Measurements from ENCODE around the gene RCOR1.
"Not testable (repeated sequence)": the region's sequence is repeated elsewhere in the genome, so short reads cannot be mapped to it uniquely, and the experiment has no call there.

RCOR1 gene

DNA sequence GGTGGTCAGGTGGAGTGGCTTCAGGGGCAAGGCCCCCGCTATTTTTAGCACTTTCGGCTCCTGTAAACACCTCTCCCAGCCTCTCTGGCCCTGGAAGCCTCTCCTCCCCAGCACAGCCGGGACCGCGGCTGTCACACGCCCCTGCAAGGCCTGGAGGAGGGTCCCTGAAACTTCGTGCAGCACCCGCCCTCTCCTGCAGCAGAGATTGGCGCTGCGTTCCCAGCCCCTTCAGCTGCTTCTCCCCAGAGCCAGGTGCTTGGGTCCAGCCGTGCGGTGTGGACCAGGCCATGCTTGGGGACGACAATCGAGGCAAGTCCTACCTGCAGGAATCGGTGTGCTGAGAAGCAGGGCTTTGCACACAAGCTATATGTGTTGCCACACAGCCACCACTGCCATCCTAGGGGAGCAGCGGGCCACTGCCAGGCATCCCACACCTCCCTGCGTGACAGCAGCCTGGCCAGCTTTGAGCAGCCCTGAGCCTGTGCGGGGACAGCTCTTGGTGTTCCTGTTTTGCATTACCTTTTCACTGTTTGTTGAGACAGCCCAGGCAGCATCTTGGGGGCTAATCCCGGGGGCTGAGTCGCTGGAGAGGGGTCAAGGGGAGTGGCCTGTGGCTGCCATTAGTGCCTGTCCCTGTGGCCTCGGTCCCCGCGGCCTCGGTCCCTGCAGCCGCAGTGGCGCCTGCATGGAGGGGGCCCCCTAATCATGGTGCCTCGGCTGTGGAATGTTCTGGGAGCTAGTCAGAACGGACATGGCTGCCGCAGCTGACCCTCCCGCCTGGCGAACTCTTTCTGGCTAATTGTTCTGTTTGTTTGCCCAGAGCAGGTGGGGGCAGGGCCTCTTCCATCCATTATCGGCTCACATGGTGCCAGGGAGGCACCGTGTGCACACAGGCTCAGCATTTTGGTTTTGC, 157.2 kb downstream of the RCOR1 start:
- no peak for DNase-seq (ENCODE audit: low read depth, low spot score)

DNA sequence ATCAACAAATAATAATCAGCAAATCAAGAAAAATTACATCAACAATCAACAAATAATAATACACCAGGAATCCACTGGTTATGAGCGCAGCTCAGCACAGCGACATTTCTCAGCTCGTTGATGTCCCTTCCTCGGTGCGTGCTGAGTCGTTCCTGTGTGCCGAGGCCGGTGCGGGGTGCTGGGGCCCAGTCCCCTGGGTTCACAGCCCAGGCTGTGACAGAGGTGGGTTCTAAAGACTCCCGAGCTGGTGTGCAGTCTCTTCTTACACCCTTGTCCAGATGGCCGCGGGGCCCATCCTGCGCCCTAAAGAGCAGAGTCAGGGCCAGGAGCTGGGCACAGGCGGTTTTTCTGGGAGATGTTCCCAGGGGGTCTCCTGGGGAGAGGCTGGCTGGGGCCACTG, 157.9 kb downstream of the RCOR1 start:
- DNase-seq (ENCODE audit: low read depth, low spot score): no peak

DNA sequence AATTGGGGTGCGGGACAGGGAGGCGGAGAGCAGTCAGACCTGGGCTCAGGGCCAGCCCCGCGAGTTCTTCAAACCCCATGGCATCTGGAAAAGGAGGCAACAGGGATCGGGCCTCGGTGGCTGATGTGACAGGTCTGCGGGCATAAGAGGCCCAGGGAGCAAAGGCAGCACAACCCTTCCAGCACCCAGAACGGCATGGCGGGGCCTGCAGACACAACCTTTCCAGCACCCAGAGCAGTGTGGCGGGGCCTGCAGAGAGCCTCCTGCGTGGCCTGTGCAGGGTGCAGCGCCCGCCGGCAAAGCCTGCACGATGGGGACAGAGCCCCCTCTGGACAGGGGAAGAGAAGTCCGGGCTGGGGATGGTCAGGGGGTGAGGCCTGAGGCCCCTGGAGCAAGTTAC, 158.6 kb downstream of the RCOR1 start:
- DNase-seq (ENCODE audit: low read depth, low spot score): no peak

DNA sequence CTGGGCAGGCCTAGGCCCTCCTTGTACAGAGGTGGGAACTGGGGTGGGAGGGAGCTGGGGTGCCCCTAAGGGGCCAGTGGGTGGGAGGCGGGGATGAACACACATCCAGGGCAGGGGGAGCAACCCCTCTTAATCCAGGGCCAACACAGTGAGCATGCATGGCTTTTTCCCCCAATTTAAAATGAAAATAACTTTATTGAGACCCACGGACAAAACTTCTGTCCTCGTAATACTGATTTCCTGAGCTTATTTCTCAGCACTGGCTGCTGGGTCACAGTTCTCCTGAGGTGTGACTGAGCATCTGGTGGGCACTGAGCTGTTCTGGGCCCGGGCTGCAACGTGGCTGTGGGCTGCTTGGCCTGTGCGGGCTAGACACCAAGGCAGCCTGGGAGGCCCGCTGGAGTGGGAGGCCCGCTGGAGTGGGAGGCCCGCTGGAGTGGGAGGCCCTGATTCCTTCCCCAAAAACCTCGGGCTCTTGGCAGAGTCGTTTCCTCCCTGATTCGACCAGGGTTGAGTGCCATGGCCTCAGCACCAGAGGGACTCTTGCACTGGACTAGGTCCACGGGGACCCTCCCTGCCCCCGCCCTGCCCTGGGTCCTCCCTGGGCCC, 159.9 kb downstream of the RCOR1 start:
- no peak for DNase-seq (ENCODE audit: low read depth, low spot score)

DNA sequence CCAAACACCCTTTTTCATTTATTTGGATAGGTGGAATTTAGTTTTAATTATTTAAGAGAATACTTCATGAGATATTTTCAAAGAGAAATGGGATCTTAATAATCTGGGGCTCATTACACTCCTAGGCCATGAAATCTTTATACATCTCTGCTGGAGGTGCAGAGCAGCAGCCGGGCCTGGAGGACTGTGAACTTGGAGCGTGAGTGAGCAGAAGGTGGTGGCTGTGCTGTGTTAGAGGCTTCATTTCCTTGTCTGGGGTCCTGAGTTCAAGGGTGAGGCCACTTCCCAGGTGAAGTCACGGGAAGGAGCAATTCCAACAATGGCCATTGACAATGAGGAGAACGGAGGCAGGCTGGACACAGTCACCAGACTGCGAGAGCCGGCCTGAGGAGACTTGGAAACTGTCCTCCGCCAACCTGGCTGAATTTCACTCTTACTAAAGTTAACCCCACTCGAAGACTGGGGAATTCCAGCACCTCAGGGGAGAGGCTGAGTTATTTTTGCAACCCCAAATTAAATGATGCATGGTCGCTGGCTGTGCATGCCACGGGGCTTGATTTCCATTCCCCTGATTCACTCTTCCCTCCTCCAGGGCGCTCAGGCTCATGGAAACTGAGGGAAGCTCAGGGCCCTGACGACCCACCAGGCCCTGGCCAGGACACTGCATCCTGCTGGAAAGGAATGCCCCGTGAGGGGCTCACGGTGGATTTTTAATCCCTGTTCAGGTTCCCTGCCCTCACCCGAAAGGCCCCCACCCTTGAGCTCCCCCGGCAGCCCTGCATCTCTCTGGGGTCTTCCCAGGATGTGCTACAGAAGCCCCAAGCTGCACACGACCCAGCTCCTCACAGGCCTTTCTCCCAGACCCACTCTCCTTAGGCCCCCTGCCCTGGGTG, 162.2 kb downstream of the RCOR1 start:
- DNase-seq (ENCODE audit: low read depth, low spot score): no peak

DNA sequence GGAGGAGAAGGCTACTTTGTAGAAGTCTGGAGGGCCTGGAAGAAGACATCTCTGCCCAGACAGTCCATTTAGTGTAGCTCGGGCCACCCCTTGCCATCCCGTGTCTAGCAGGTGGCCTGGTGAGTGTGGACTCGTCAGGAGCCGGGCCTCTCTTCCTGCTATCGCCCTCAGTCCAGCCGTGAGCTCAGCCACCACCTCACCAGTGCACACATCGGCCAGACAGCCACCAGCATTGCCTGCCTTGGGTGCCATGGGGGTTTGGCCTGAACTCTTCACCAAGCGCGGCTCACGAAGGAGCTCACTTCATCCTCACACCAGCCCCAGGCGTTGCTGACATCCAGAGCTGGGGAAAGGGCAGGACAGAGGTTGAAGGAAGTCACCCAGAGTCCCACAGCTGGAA, 165.2 kb downstream of the RCOR1 start:
- no peak for DNase-seq (ENCODE audit: low read depth, low spot score)

DNA sequence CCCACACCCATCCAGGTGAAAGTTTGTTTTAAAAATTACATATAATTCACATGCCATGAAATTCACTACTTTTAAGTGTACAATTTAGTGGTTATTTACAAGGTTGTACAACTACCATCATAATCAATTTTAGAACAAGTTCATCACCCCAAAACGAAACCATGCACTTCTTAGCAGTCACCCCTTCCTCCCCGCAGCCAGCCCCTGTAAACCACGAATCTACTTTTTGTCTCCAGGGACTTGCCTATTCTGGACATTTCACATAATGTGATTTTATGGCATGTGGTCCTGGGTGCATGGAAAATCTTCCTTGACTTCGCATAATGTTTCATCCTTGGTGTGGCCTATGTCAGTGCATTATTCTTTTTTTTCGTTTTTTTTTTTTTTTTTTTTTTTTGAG, 165.6 kb downstream of the RCOR1 start:
- DNase-seq (ENCODE audit: low read depth, low spot score): no peak

DNA sequence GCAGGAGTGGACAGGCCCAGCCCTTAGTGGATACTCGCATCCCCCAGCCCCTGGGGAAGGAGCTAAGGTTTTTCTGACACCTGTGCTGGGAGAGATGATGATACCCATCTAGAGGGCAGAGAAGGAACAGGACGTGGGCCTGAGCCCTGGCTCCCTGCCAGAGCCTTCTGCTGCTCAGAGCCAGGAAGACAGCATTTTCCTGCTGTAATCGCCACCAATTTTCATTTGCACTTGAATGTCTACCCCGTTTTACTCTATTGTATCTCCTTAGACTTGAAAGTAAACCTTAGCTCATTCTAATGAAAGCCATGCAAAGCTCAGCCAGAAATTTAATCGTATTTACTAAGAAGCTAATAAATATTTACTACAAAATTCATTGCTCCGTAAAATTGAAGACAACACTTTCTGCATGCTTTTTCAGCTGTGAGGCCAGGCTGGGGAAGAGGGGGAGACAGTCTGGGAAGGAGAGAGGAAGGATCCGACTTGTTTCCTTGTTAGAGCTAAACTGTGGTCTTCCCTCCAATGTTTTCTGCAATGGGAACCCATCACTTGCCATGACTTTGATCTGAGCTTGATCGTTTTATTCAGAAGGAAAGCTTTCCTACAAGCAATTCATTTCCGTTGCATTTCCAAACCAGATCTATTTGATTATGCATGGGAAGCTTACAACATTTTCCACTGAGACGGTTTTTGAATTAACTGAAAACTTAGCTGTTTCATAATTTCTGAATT, 167.2 kb downstream of the RCOR1 start:
- no peak for DNase-seq (ENCODE audit: low read depth, low spot score)

DNA sequence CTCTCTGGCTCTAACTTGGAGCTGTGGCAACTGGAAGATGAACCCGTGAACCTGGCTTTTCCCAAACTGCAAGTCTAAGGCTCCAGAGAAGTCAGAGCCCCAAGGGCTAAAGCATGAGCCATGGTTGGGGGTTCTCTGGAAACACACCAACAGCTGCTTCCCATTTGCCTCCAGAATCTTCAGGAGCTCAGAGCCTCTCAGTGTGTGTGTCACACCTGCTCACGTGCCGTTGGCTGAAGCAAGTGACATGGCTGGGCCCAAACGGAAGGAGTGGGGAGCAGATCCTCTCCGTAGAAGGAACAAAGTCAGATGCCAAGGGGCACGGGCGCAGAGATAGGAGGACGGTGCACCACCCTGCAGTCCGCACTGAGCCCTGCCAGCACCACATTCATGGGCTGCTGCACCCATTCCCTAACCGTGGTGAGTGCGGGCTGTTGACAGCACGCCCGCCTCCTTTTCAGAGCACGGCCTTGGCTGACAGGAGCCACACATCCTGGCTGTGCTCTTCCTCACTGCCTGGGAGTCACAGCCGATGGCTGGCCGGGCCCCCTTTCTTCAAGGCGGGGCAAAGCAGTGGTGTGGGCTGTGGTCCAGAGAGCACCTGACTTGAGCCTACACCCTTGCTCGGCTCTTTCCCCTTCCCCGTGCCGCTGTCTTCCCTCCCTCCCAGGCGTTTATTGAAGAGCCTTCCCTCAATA, 168.2 kb downstream of the RCOR1 start:
- no peak for DNase-seq (ENCODE audit: low read depth, low spot score)

DNA sequence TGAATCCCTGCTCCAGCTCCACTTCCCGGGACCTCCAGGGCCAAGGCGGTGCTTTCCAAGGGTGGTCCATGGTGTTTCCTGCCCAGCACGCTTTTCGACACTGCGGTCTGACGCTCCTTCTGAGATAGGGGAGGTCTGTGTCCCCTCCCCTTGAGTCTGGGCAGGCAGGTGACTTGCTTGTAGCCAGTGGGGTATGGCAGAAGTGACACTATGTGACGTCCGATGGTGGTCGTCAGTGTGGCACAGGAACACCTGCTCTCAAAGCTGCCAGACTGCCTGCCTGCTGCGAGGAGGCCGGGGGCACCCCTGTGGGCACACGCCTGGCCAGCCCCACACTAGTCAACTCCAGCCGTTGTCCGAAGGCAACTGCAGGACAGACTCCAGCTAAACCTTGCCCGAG, 168.8 kb downstream of the RCOR1 start:
- DNase-seq (ENCODE audit: low read depth, low spot score): no peak

DNA sequence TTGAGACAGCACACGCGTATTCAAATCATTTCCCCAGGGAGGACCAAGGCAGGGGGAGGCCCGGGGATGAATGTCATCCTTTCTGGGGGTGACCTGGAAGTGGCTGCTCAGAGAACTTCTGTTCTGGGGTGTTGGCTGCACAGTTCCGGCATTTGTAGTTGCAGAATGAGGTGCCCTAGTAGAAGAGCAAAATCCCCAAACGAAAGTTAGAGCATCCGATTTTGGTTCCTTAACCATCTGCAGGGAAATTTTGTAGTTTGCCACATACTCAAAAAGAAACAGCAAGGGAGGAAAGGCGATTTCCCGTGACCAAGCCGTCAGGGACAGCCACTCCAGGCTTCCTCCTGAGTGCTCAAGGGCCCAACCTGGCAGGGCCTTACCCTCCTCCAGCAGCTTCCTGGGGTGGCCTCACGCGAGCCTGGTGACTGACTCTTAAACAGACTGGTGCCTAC, 171.8 kb downstream of the RCOR1 start:
- no peak for DNase-seq (ENCODE audit: low read depth, low spot score)

DNA sequence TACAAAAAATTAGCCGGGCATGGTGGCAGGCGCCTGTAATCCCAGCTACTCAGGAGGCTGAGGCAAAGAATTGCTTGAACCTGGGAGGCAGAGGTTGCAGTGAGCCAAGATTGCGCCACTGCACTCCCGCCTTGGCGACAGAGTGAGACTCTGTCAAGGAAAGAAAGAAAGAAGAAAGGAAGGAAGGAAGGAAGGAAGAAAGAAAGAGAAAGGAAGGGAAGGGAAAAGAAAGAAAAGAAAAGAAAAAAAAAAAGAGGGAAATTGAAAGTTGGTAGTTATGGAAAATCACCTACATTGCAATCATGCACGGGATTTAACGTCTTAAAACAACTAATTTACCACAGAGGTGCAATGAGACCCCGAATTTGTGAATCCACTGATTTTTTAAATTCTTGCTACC, 173.3 kb downstream of the RCOR1 start:
- not testable (repeated sequence) for DNase-seq (ENCODE audit: low read depth, low spot score)

DNA sequence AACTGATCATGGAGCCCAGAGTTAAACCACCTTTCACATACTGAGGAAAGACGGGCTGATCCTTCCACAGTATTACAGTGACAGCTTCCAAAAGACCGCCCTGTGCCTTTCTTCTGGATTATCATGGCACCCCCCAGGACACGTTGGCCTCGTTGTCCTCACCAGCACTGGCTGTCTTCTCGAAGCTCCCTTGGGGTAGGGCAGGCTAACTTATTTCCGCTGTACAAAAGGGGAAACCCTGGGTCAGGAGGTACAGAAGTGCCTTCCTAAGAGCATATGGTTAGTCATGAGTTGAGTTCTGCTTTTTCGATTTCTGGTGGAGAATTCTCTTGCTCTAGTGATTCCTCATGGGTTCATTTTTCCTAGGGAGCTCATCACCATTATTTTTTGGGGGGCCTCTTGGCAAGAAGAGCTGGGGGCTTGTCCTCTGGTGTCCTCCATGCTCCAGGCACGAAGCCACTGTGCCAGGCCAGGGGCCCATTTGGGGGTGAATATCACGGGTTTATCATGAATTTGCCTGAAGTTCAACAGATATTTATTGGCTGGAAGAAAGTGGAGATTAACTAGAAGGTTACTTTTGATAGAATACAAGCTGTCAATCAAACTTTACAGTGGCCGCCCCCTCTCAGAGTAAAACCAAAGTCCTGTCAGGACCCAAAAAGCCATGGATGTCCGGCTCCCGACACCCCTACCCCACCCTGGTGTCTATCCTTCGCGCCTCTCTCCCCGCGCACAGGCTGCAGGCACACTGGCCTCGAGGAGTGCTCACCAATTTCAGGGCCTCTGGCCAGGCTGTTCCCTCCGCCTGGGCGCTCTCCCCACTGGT, 176.0 kb downstream of the RCOR1 start:
- no peak for DNase-seq (ENCODE audit: low read depth, low spot score)

DNA sequence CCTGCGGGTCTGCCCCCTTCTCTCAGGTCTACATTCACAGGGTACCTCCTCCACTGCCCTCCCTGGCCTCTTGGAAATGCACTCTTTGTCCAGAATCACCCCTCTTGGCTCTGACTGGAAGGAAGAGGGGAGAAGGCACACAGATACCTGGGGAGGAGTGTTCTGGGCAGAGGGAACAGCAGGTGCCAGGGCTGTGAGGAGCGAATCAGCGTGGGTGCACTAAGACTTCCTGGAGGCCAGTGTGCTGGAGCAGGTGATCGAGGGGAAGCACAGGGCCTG, 176.5 kb downstream of the RCOR1 start:
- no peak for DNase-seq (ENCODE audit: low read depth, low spot score)

DNA sequence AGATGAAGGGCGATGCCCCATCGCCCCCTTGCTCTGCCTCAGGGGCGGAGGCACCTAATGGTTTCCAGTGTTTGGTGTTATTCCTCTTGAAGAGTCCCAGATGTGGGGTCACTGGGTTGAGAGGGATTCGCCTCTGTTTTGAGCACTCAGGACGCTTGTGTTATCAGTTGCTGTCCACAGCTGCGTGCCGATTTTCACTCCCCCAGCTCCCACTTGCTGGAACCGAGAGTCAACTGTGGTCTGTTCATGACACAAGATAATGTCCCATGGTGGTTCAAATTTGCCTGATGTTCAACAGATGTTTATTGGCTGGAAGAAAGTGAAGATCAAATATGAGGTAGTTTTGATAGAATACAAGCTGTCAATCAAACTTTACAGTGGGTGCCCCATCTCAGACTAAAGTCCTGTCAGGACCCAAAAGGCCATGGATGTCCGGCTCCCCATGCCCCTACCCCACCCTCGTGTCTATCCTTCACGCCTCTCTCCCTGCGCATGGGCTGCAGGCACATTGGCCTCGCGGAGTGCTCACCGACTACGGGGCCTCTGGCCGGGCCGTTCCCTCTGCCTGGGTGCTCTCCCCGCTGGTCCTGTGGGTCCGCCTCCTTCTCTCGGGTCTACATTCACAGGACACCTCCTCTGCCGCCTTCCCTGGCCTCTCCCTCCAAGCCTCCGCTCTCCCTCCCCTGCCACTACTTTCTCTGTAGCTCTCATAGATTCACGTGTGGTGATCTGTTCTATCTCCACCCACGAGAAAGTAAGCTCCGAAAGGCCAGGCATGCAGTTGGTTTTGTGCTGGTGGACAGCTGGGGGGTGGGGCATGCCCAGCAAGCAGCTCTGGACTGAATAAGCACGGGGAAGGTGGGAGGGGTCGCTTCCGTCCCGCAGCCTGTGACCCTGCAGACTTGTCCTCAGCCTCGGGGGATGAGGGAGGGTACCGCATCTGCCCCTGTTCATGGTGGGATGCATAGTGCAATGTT, 178.0 kb downstream of the RCOR1 start:
- DNase-seq (ENCODE audit: low read depth, low spot score): no peak

DNA sequence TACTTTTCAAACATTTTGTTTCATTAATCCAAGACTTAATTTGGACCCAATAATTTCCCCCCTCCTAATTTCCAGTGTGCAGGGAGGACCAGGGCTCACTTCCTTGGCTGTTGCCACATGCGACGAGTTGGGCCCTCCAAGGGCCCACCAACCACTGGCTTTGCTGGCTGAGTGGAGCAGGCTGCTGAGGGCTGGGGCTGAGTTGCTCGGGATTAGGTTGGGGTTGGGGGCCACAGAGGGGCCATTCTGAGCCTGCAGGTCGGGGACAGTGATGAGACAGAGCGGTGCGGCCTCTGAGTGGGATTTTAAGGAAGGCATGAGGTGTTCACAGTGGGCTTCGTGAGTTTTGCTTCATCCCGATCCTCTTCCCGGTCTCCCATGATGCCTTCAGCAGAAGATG, 178.7 kb downstream of the RCOR1 start:
- DNase-seq (ENCODE audit: low read depth, low spot score): no peak

DNA sequence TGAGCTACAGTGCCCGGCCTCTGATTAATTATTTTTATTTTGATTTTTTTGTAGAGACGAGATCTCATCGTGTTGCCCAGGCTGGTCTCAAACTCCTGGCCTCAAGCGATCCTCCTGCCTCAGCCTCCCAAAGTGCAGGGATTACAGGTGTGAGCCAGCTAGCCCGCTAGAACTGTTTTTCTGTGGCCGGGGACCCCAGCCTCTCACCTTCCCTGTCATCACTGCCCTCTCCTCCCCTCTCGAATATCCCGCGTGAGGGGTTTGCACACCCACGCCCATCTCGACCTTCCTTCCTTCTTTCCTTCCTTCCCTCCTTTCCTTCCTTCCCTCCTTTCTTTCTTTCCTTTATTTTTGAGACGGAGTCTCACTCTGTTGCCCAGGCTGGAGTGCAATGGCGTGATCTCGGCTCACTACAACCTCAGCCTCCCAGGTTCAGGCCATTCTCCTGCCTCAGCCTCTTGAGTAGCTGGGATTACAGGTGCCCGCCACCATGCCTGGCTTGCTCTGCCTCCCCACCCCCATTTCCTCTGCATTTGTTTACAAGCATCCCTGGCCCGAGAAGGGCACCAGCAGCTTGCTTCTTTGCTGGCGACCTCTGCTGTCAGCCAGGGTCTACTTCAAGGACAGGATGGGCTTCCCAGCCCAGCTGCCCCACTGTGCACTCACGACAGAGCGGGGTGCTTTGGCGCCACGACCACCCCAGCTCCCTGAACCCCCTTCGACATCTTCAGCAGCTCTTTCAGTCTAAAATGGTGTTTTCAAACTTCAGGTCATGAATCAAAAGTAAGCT, 180.5 kb downstream of the RCOR1 start:
- DNase-seq (ENCODE audit: low read depth, low spot score): no peak

Measured in activated naive CD8-positive, alpha-beta T cell treated with anti-CD3 and anti-CD28 coated beads, Interleukin-2, amount 50 U/mL, for 16 hours (primary cell).